ENCODE measurements around the gene MSANTD2.

MSANTD2 gene

GRCh38 chr11:124728134-124728533 is 72.1 kb downstream of the MSANTD2 start:
- DNase-seq, result no peak

- DNase-seq, result no peak
These were observed 72.7 kb downstream of the MSANTD2 start for GRCh38 chr11:124727474-124727873.

- no peak for DNase-seq
These were observed 74.5 kb downstream of the MSANTD2 start for GRCh38 chr11:124725719-124726105.

GRCh38 chr11:124724979-124725718 is 75.1 kb downstream of the MSANTD2 start:
- no peak for DNase-seq

GRCh38 chr11:124722176-124722575 is 78.0 kb downstream of the MSANTD2 start:
- no peak for DNase-seq

- no peak for DNase-seq
These were observed 80.7 kb downstream of the MSANTD2 start for GRCh38 chr11:124719534-124719933.

- no peak for DNase-seq
These were observed 81.4 kb downstream of the MSANTD2 start for GRCh38 chr11:124718801-124719200.

GRCh38 chr11:124717786-124718651 is 82.2 kb downstream of the MSANTD2 start:
- DNase-seq, result no peak

GRCh38 chr11:124717421-124717785 is 82.8 kb downstream of the MSANTD2 start:
- DNase-seq, result no peak

GRCh38 chr11:124716591-124716990 is 83.6 kb downstream of the MSANTD2 start:
- DNase-seq, result no peak

Measured in CD4-positive, alpha-beta T cell treated with Interleukin-15 for 1 hour (primary cell).